Gastrocnemius medialis (tissue), 4 donors: ENCODE results near the gene MFAP2. TPM values are rescaled to one million over a fixed set of nuclear protein-coding genes. Genes with fewer than 3 reads are reported as not detected.

Experiments
- ATAC-seq, 2 donors: fragments of 150-250 bp; one replicate each; pipeline ENCODE4 v1.9.1; 2016
- DNase-seq, 2 donors: peaks; one replicate each; pipeline ENCODE4 v3.0.0-alpha.2; 2019
- H3K27ac ChIP-seq, 4 donors: fragments of 200-600 bp; sonication (generic); 1 replicate in 1 of 4; 2 replicates in 3 of 4; pipeline ENCODE4 v1.5.1; 2016 to 2018; ENCODE audit warnings: mild to moderate bottlenecking in 2 of 4, moderate library complexity in 1 of 4
- H3K27me3 ChIP-seq, 3 donors: fragments of 200-600 bp; sonication (generic) in 2 of 3; 1 replicate in 1 of 3; 2 replicates in 2 of 3; pipeline versions ENCODE4 v1.5.1 to v1.6.0; 2016 to 2019; ENCODE audit warnings: mild to moderate bottlenecking in 1 of 3, moderate library complexity in 1 of 3
- H3K36me3 ChIP-seq, 2 donors: fragments of 200-600 bp; sonication (generic) in 1 of 2; one replicate each; pipeline ENCODE4 v1.5.1; 2017 to 2018
- H3K4me1 ChIP-seq, 2 donors: fragments of 200-600 bp; sonication (generic) in 1 of 2; one replicate each; pipeline ENCODE4 v1.5.1; 2016 to 2017; ENCODE audit warnings: mild to moderate bottlenecking in 2 of 2
- H3K4me3 ChIP-seq, 4 donors: fragments of 200-600 bp; sonication (generic) in 3 of 4; 1 replicate in 1 of 4; 2 replicates in 3 of 4; pipeline ENCODE4 v1.5.1; 2016 to 2019; ENCODE audit warnings: mild to moderate bottlenecking in 2 of 4
- H3K9me3 ChIP-seq, 3 donors: fragments of 200-600 bp; sonication (generic) in 2 of 3; 1 replicate in 1 of 3; 2 replicates in 2 of 3; pipeline ENCODE4 v1.5.1; 2016 to 2019
- POLR2A ChIP-seq, 2 donors: fragments of 450-650 bp; IDR thresholded peaks; one replicate each; pipeline ENCODE4 v1.6.1; 2017; ENCODE audit warnings: antibody characterized with exemption in 2 of 2, mild to moderate bottlenecking in 2 of 2, moderate library complexity in 2 of 2
- in situ Hi-C, 4 donors: fragments of 200-750 bp; cut with MboI; loops; one replicate each; pipeline versions ENCODE4 v1.15.0 to v1.8.0; 2017; ENCODE audit warnings: low sequenced_read_pairs in 4 of 4
- intact Hi-C: fragments of 100-400 bp; cut with DNase I; formaldehyde crosslinking; loops from one replicate; pipeline ENCODE4 v1.15.1; 2023; ENCODE audit warnings: low total_unique reads
- total RNA-seq, 4 donors: library from RNA; depleted of rRNA; stranded (reverse); fragments of >200 nt; gene quantifications; one replicate each; pipeline versions ENCODE4 v1.1.0 to v1.2.3, GENCODE V29; 2016
- TF ChIP-seq, protein P1 (sequence below), 5 experiments: fragments of 450-650 bp in 3 of 5; fragments of 200-600 bp in 2 of 5; sonication (generic) in 2 of 5; IDR thresholded peaks in 4 of 5; conservative IDR thresholded peaks in 1 of 5; 1 replicate in 4 of 5; 2 replicates in 1 of 5; pipeline ENCODE4 v1.5.1; 2016 to 2019; ENCODE audit warnings: antibody characterized with exemption in 5 of 5, mild to moderate bottlenecking in 3 of 5, moderate library complexity in 3 of 5

Gene MFAP2
- total RNA-seq, 4 donors from 2014 or later = 0.34 to 1.8 (median 0.36) TPM; not detected in 1

- Histone ChIP-seq H3K4me1 (no peaks in the 10 kb centered on the region), H3K36me3 (no peaks in the 10 kb centered on the region), H3K9me3 (no peaks in the 10 kb centered on the region), H3K27me3 (peaks cover 4 to 14% (median 13%) of the 10 kb centered on the region in 3 donors), H3K4me3 (peak overlapping the region in 1 of 4 donors; percentile 30), H3K27ac (peak overlapping the region in 2 of 4 donors; percentile 43 to 50)
- TF ChIP-seq POLR2A (IDR thresholded peaks at IDR 0.05) = no peak
- TF ChIP-seq, protein P1, sequence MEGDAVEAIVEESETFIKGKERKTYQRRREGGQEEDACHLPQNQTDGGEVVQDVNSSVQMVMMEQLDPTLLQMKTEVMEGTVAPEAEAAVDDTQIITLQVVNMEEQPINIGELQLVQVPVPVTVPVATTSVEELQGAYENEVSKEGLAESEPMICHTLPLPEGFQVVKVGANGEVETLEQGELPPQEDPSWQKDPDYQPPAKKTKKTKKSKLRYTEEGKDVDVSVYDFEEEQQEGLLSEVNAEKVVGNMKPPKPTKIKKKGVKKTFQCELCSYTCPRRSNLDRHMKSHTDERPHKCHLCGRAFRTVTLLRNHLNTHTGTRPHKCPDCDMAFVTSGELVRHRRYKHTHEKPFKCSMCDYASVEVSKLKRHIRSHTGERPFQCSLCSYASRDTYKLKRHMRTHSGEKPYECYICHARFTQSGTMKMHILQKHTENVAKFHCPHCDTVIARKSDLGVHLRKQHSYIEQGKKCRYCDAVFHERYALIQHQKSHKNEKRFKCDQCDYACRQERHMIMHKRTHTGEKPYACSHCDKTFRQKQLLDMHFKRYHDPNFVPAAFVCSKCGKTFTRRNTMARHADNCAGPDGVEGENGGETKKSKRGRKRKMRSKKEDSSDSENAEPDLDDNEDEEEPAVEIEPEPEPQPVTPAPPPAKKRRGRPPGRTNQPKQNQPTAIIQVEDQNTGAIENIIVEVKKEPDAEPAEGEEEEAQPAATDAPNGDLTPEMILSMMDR (IDR thresholded peaks at IDR 0.05 in 4 of 5, conservative IDR thresholded peaks at IDR 0.05 in 1 of 5) = no peak
- in situ Hi-C loops (no loop called here), intact Hi-C loops (no loop called here)
- DNase-seq = no peak
- ATAC-seq = peak in 1 of 2 donors; percentile 37
These were observed 1.6 kb downstream of the MFAP2 start for GRCh38 chr1:16978567-16979474.

- in situ Hi-C loops = no loop called here
- no peak for TF ChIP-seq POLR2A (IDR thresholded peaks at IDR 0.05)
- TF ChIP-seq, protein P1 (IDR thresholded peaks at IDR 0.05 in 4 of 5, conservative IDR thresholded peaks at IDR 0.05 in 1 of 5) = no peak
- DNase-seq (no peak), ATAC-seq (no peak)
- no peak overlapping the region for H3K27ac ChIP-seq
- H3K4me3 ChIP-seq = no peak overlapping the region
- intact Hi-C loops = no loop called here
- H3K27me3 ChIP-seq = peaks cover 4 to 14% (median 13%) of the 10 kb centered on the region in 3 donors
- no peaks in the 10 kb centered on the region for H3K9me3 ChIP-seq
- no peaks in the 10 kb centered on the region for H3K4me1 ChIP-seq
- no peaks in the 10 kb centered on the region for H3K36me3 ChIP-seq
These were observed 2.3 kb downstream of the MFAP2 start for GRCh38 chr1:16978139-16978538.

DNA sequence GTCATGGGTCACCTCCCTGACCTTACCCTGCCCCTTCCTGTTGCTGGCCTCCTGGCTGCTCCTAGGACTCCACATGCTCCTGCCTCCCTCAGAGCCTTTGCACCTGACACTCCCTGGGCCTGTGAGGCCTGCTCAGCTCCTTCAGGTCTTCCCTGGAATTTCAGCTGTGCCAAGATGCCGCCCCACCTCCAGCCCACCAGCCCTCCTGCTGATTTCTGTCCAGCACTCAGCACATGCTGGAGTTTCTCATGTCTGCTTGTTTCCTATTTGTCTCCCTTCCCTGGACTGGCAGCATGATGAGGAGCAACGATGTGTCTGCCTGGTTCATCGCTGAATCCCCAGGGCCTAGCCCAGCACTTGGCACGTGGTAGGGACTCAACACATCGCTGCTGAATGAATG, 3.0 kb downstream of the MFAP2 start:
- peaks cover 4 to 14% (median 13%) of the 10 kb centered on the region in 3 donors for H3K27me3 ChIP-seq
- intact Hi-C loops = no loop called here
- H3K36me3 ChIP-seq = no peaks in the 10 kb centered on the region
- no peaks in the 10 kb centered on the region for H3K4me1 ChIP-seq
- DNase-seq (no peak), ATAC-seq (no peak)
- no peak overlapping the region for H3K4me3 ChIP-seq
- no peaks in the 10 kb centered on the region for H3K9me3 ChIP-seq
- H3K27ac ChIP-seq = no peak overlapping the region
- in situ Hi-C loops = no loop called here
- TF ChIP-seq, protein P1 (IDR thresholded peaks at IDR 0.05 in 4 of 5, conservative IDR thresholded peaks at IDR 0.05 in 1 of 5) = no peak
- TF ChIP-seq POLR2A (IDR thresholded peaks at IDR 0.05) = no peak

DNA sequence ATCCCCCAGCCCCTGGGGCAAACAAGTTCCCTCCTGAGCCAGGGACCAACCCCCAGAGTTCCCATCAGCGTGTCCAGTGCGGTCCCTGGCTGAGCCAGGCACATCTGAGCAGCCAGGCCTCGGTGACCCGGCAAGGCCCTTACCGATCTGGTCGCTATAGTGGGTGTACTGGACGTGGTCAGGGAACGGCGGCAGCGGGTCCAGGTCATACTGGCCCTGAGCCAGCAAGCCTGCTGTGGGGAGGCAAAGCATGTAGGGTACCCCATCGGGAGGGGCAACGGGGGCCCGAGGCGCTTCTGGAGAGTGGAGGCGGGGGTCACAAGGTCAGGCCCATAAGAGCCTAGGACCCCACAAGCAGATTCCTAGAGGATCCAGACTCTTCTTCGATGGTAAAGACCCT, 3.5 kb downstream of the MFAP2 start:
- Histone ChIP-seq H3K27me3 (peaks cover 4 to 14% (median 13%) of the 10 kb centered on the region in 3 donors), H3K36me3 (no peaks in the 10 kb centered on the region), H3K27ac (no peak overlapping the region), H3K9me3 (no peaks in the 10 kb centered on the region), H3K4me3 (no peak overlapping the region), H3K4me1 (no peaks in the 10 kb centered on the region)
- in situ Hi-C loops (no loop called here), intact Hi-C loops (no loop called here)
- TF ChIP-seq, protein P1 (IDR thresholded peaks at IDR 0.05 in 4 of 5, conservative IDR thresholded peaks at IDR 0.05 in 1 of 5) = no peak
- no peak for TF ChIP-seq POLR2A (IDR thresholded peaks at IDR 0.05)
- DNase-seq (no peak), ATAC-seq (no peak)
